HepG2 (cell line): ENCODE data around the gene PTMA. TPM values are rescaled to one million over a fixed set of nuclear protein-coding genes. Genes with fewer than 3 reads are reported as not detected.

Experiments used
- CREB1 ChIP-seq, 2 experiments: fragments of 450-650 bp in 1 of 2; IDR thresholded peaks; 2 replicates each; pipeline ENCODE4 v1.6.1; 2016 to 2017; ENCODE audit warnings: control low read depth in 1 of 2, mild to moderate bottlenecking in 1 of 2, missing compliant biosample characterization in 1 of 2, missing genetic modification characterization in 1 of 2
- IRF2 ChIP-seq: IDR thresholded peaks from 2 replicates; pipeline ENCODE4 v1.6.1; 2018; ENCODE audit warnings: missing genetic modification reagents, missing compliant biosample characterization
- KDM5B ChIP-seq: sonication (generic); formaldehyde crosslinking; IDR thresholded peaks from 2 replicates; pipeline ENCODE4 v1.4.0; 2020; ENCODE audit warnings: missing genetic modification reagents, mild to moderate bottlenecking, borderline replicate concordance
- NONO ChIP-seq, 2 experiments: fragments of 450-650 bp in 1 of 2; sonication (generic) in 1 of 2; formaldehyde crosslinking in 1 of 2; IDR thresholded peaks in 1 of 2; conservative IDR thresholded peaks in 1 of 2; 2 replicates each; pipeline versions ENCODE4 v1.6.1 to v1.8.0; 2017 to 2022; ENCODE audit warnings: mild to moderate bottlenecking in 1 of 2, missing genetic modification reagents in 1 of 2, moderate library complexity in 1 of 2
- NR2F1 ChIP-seq, 2 experiments: fragments of 450-650 bp in 1 of 2; formaldehyde crosslinking in 1 of 2; IDR thresholded peaks; 2 replicates each; pipeline versions ENCODE4 v1.5.0 to v1.6.1; 2016 to 2020; ENCODE audit warnings: mild to moderate bottlenecking in 1 of 2, missing compliant biosample characterization in 1 of 2, missing genetic modification reagents in 1 of 2, moderate library complexity in 1 of 2
- POLR2AphosphoS5 ChIP-seq: IDR thresholded peaks from 2 replicates; pipeline ENCODE4 v1.6.1; 2012; ENCODE audit warnings: low read depth, low read length
- SATB2 ChIP-seq: sonication (generic); formaldehyde crosslinking; IDR thresholded peaks from 2 replicates; pipeline ENCODE4 v1.5.0; 2020; ENCODE audit warnings: missing genetic modification reagents
- SIX1 ChIP-seq: sonication (generic); formaldehyde crosslinking; IDR thresholded peaks from 2 replicates; pipeline ENCODE4 v1.4.0; 2020; ENCODE audit warnings: missing genetic modification reagents, borderline replicate concordance
- SRSF9 ChIP-seq: fragments of 200-400 bp; formaldehyde crosslinking; IDR thresholded peaks from 2 replicates; pipeline ENCODE4 v1.6.1; 2018; ENCODE audit warnings: borderline replicate concordance, mild to moderate bottlenecking, low read depth, low read length; ENCODE audit not compliant: insufficient read depth, poor library complexity, severe bottlenecking
- ZBTB3 ChIP-seq: sonication (generic); formaldehyde crosslinking; IDR thresholded peaks from 2 replicates; pipeline ENCODE4 v1.4.0; 2020; ENCODE audit warnings: low read depth, mild to moderate bottlenecking, moderate library complexity, missing genetic modification reagents, borderline replicate concordance
- ZNF101 ChIP-seq: sonication (generic); formaldehyde crosslinking; IDR thresholded peaks from 2 replicates; pipeline ENCODE4 v1.4.0; 2020; ENCODE audit warnings: mild to moderate bottlenecking, low read depth, missing genetic modification reagents, borderline replicate concordance
- ZNF251 ChIP-seq: sonication (generic); formaldehyde crosslinking; IDR thresholded peaks from 2 replicates; pipeline ENCODE4 v1.9.0; 2021; ENCODE audit warnings: mild to moderate bottlenecking, missing genetic modification reagents
- ZNF451 ChIP-seq: sonication (generic); formaldehyde crosslinking; IDR thresholded peaks from 2 replicates; pipeline ENCODE4 v1.5.0; 2020; ENCODE audit warnings: mild to moderate bottlenecking, missing genetic modification reagents
- ZNF737 ChIP-seq: sonication (generic); formaldehyde crosslinking; IDR thresholded peaks from 2 replicates; pipeline ENCODE4 v1.5.0; 2020; ENCODE audit warnings: missing genetic modification reagents, mild to moderate bottlenecking, borderline replicate concordance
- ZNF776 ChIP-seq: sonication (generic); formaldehyde crosslinking; IDR thresholded peaks from 2 replicates; pipeline ENCODE4 v1.4.0; 2020; ENCODE audit warnings: mild to moderate bottlenecking, missing genetic modification reagents
- polyA plus RNA-seq, 8 experiments: library from polyadenylated mRNA; depleted of rRNA in 3 of 8; stranded (reverse) in 7 of 8; unstranded in 1 of 8; fragments of >200 nt; fragmentation: Illumina TruSeq in 4 of 8; extraction: Trizol in 4 of 8; gene quantifications; 2 replicates each; pipeline versions ENCODE4 v1.2.1 to v1.2.3, GENCODE V29; 2011 to 2016; ENCODE audit warnings: low read depth in 4 of 8, missing spikeins in 1 of 8, mixed read lengths in 1 of 8; ENCODE audit not compliant: insufficient read depth in 1 of 8
- total RNA-seq, 5 experiments: library from RNA; depleted of rRNA; stranded (reverse); fragments of >200 nt; fragmentation: Illumina TruSeq; extraction: Trizol; gene quantifications; 2 replicates each; pipeline ENCODE4 v1.2.3, GENCODE V29; 2016; ENCODE audit warnings: low read depth in 1 of 5
- TF ChIP-seq, protein P1 (sequence below): sonication (generic); formaldehyde crosslinking; IDR thresholded peaks from 2 replicates; pipeline ENCODE4 v1.9.0; 2021; ENCODE audit warnings: missing genetic modification reagents, borderline replicate concordance
- TF ChIP-seq, protein P2 (sequence below): IDR thresholded peaks from 2 replicates; pipeline ENCODE4 v1.6.1; 2016; ENCODE audit warnings: control low read depth
- TF ChIP-seq, protein P3 (sequence below): sonication (generic); formaldehyde crosslinking; IDR thresholded peaks from 2 replicates; pipeline ENCODE4 v1.8.1; 2023; ENCODE audit warnings: mild to moderate bottlenecking, moderate library complexity, missing genetic modification reagents
- TF ChIP-seq, protein P4 (sequence below): sonication (generic); formaldehyde crosslinking; IDR thresholded peaks from 2 replicates; pipeline ENCODE4 v1.5.1; 2020; ENCODE audit warnings: mild to moderate bottlenecking, missing genetic modification reagents

PTMA gene
- total and polyA plus RNA-seq, 2 of the 13 experiments (the other 11 are each of a cell fraction or from before 2014, with no cell fraction given): 190 to 1,086 TPM

DNA sequence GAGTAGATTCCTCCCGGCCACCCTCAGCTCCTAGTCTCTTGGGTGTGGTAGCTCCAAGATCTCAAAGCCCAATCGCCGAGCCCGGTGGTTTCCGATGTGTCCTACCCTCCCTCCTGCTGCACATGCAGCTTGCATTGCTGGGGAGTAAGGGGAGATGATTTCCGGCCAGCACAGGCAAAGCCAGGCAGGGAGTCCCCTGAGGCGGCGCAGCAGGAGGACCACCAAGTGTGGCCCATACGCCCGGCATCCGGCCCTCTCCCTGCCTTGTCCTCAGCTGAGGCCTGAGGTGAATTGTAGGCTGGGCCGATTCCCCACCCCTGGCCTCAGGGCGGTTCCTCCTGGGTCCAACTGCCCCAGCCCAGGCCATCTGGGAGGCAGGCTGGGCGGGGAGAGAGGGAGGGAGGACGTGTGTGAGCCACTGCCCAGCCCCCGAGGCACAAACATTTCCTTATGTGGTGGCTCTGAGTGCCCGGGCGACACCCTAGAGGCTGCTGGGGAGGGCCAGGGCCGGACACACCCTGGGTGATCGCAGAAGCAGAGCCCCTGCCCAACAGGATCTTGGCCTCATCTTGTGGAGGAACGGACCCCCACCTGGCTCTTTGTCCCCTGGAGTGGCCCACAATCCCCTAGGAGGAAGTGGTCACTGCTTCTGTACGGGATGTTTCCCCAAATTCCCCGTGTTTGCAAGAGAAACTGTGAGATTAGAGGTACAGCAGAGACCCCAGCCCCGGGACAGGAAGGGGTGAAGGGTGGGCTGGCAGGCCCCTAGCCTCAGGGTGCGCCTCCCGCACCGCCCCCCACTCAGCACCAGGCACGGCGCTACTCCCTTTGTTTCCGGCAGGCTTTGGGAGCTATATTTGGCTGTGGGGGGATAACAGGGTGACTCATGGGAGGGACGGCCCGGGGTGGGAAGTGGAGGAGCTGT lies 41.9 kb upstream of the PTMA start (continued):
- TF ChIP-seq ZNF251 (CRISPR knock-in tag) (no peak), ZNF737 (CRISPR knock-in tag) (no peak), ZNF101 (no peak), ZNF451 (CRISPR knock-in tag) (no peak), SRSF9 (no peak), NR2F1 (CRISPR knock-in tag; IDR thresholded peaks at IDR 0.05) (no peak), CREB1 (IDR thresholded peaks at IDR 0.05) (no peak), CREB1 (CRISPR knock-in tag; IDR thresholded peaks at IDR 0.05) (no peak), ZBTB3 (CRISPR knock-in tag) (no peak), KDM5B (CRISPR knock-in tag) (peak; percentile 24; the same call in 1 of the 2 replicates), ZNF776 (CRISPR knock-in tag) (no peak), IRF2 (CRISPR knock-in tag) (peak; percentile 60; the same call in 1 of the 2 replicates), SIX1 (CRISPR knock-in tag) (peak; percentile 12; the same call in 1 of the 2 replicates), NONO (IDR thresholded peaks at IDR 0.05) (no peak), NONO (CRISPR knock-in tag; conservative IDR thresholded peaks at IDR 0.05) (peak; percentile 62; the same call in 1 of the 2 replicates), POLR2AphosphoS5 (no peak), SATB2 (CRISPR knock-in tag) (no peak)
- TF ChIP-seq, protein P1, sequence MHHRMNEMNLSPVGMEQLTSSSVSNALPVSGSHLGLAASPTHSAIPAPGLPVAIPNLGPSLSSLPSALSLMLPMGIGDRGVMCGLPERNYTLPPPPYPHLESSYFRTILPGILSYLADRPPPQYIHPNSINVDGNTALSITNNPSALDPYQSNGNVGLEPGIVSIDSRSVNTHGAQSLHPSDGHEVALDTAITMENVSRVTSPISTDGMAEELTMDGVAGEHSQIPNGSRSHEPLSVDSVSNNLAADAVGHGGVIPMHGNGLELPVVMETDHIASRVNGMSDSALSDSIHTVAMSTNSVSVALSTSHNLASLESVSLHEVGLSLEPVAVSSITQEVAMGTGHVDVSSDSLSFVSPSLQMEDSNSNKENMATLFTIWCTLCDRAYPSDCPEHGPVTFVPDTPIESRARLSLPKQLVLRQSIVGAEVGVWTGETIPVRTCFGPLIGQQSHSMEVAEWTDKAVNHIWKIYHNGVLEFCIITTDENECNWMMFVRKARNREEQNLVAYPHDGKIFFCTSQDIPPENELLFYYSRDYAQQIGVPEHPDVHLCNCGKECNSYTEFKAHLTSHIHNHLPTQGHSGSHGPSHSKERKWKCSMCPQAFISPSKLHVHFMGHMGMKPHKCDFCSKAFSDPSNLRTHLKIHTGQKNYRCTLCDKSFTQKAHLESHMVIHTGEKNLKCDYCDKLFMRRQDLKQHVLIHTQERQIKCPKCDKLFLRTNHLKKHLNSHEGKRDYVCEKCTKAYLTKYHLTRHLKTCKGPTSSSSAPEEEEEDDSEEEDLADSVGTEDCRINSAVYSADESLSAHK (CRISPR knock-in tag): no peak
- TF ChIP-seq, protein P2, sequence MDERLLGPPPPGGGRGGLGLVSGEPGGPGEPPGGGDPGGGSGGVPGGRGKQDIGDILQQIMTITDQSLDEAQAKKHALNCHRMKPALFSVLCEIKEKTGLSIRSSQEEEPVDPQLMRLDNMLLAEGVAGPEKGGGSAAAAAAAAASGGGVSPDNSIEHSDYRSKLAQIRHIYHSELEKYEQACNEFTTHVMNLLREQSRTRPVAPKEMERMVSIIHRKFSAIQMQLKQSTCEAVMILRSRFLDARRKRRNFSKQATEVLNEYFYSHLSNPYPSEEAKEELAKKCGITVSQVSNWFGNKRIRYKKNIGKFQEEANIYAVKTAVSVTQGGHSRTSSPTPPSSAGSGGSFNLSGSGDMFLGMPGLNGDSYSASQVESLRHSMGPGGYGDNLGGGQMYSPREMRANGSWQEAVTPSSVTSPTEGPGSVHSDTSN (CRISPR knock-in tag): no peak
- TF ChIP-seq, protein P3, sequence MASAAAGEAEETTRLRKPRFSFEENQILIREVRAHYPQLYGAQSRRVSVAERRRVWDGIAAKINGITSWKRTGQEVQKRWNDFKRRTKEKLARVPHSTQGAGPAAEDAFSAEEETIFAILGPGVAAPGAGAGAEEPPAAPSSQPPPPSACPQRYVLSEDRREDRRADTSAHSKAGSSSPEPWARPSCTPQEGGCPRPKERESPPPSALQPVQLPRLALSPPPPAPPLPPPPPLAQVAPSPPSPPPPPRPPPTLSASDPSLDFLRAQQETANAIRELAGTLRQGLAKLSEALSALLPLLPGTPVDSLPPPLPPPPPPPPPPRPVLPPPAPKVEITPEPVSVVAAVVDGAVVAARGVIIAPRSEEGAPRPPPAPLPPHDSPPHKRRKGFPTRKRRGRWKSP (CRISPR knock-in tag): peak; percentile 40; the same call in 1 of the 2 replicates
- TF ChIP-seq, protein P4, sequence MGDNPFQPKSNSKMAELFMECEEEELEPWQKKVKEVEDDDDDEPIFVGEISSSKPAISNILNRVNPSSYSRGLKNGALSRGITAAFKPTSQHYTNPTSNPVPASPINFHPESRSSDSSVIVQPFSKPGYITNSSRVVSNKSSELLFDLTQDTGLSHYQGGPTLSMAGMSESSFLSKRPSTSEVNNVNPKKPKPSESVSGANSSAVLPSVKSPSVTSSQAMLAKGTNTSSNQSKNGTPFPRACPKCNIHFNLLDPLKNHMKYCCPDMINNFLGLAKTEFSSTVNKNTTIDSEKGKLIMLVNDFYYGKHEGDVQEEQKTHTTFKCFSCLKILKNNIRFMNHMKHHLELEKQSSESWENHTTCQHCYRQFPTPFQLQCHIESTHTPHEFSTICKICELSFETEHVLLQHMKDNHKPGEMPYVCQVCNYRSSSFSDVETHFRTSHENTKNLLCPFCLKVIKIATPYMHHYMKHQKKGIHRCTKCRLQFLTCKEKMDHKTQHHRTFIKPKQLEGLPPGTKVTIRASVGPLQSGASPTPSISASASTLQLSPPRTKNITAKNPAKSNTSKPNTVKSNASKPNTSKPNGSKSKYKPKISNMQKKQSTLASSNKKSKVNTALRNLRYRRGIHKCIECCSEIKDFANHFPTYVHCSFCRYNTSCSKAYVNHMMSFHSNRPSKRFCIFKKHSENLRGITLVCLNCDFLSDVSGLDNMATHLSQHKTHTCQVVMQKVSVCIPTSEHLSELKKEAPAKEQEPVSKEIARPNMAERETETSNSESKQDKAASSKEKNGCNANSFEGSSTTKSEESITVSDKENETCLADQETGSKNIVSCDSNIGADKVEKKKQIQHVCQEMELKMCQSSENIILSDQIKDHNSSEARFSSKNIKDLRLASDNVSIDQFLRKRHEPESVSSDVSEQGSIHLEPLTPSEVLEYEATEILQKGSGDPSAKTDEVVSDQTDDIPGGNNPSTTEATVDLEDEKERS (CRISPR knock-in tag): peak; percentile 71; the same call in 1 of the 2 replicates
